HG03064 (cell line): ENCODE results near the gene TNK1.
"Not testable (repeated sequence)": the region's sequence is repeated elsewhere in the genome, so short reads cannot be mapped to it uniquely, and the experiment has no call there.

Experiments
- ATAC-seq: cut with Tn5 transposase; IDR thresholded peaks from one replicate; pipeline ENCODE4 v1.9.1; 2021; ENCODE audit warnings: low read depth; ENCODE audit not compliant: unreplicated experiment

Gene TNK1

DNA sequence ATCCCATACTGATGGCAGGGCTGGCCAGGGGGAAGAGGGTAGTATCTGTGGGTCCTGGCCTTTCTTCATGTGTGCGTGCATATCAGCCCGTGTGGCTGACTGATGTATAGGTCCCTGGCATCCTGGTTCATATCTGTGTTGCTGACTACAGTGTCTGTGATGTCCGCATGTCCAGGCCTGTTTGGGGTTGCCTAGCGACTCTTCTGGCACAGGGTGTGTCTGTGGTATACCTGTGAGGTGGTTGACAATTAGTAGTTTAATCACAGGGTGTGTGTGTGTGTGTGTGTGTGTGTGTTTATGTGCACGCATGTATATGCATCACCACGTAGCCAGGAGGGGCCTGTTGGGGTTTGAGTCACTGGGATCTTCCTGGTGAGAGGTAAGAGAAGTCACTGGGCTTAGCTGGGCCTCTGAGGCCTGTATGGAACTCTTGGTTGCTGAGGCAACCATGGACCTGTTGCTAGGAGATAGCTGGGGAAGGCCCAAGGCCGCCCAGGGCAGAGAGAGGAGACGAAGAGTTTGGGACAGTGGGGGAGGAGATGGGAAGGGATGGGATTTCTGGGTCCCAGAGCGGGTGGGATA is 26.5 kb upstream of the TNK1 start:
- no peak for ATAC-seq

GRCh38 chr17:7355053-7355452 is 25.8 kb upstream of the TNK1 start, which contains the start of gene TMEM95:
TSS of gene TMEM95 (plus strand) at chr17:7355156. CDS start at chr17:7355205, 49 bp downstream.
- no peak for ATAC-seq

GRCh38 chr17:7355573-7355972 is 25.3 kb upstream of the TNK1 start:
- no peak for ATAC-seq

GRCh38 chr17:7356072-7356549 is 24.8 kb upstream of the TNK1 start:
- ATAC-seq, result no peak

- no peak for ATAC-seq
These were observed 24.1 kb upstream of the TNK1 start for GRCh38 chr17:7356756-7357155.

DNA sequence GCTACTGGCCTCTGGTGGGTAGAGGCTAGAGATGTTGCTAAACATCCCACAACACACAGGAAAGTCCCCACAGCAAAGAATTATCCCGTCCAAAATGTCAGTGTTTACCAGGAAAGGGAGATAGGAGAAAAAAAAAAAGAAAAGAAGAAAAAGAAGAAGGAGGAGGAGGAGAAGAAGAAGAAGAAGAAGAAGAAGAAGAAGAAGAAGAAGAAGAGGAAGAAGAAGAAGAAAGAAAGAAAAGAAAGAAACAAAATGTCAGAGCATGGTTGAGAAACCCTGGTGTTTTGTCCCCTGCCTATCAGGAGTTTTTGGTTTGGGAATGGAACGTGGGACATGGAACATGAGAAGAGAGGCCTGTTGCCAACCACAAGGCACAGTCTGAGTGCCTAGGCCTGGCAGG is 23.5 kb upstream of the TNK1 start:
- ATAC-seq, result no peak

GRCh38 chr17:7361906-7362305 is 19.0 kb upstream of the TNK1 start:
- ATAC-seq, result no peak

GRCh38 chr17:7363311-7363710 is 17.6 kb upstream of the TNK1 start:
- no peak for ATAC-seq

DNA sequence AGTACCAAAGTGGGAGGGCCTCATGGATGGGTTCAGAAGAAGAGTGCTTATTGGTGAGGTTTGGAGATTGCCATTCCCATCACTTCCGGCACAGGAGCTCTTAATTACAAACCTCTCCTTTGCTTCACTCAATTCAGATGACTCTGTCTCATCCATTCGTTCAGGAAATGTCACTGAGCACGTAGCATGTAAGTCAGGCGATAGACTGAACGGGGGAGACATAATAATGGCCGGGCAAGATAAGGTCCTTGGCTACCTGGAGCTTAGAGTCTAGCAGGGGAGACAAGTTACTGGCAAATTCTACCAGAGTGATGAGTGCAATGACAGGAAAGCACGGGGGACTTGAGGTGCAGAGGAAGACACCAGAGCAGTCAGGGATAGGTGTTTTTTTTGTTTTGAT is 14.9 kb upstream of the TNK1 start:
- not testable (repeated sequence) for ATAC-seq

DNA sequence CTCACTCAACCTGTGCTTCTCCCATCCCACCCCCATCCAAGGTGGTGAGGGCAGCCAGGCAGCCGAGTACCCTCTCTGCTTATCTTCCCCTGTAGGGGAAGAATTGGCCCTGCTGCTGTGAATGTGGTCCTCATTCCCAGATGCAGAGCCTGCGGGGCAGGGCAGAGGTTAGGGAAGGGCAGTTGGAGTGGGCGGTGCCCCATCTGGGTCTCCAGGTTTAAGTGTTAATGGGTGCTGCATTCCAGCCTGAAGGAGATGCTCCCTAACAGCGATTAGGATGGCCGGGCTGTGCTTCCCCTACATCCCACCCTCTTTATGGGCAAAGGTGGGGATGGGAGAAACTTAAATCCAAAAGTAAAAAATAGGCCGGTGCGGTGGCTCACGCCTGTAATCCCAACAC is 13.8 kb upstream of the TNK1 start:
- ATAC-seq, result no peak

DNA sequence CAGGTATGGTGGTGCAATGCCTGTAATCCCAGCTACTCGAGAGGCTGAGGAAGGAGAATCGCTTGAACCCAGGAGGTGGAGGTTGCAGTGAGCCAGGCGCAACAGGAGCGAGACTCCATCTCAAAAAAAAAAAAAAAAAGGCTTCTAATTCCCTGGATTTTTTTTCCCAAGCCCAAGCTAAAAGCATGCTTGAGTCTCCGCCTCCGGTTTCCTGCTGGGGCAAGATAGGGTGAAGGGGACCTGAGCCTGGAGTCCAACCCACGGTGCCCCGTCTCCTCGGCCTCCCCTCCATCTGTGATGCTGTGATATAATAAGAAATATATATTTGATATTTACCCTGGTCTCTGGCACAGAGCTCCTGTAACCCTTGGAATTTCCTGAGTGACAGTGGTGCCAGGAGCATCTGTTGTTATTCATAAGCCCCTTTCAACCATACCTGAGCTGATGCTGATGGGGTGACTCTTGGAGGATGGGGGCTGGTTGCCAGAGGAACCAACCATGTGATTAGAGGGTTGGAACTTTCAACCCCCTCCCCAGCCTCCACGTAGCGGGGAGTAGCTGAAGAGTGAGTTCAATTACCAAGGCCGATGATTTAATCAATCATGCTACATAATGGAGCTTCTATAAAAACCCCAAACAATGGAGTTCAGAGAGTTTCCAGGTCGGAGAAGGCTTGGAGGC is 12.8 kb upstream of the TNK1 start:
- ATAC-seq, result no peak

- ATAC-seq, result not testable (repeated sequence)
These were observed 12.3 kb upstream of the TNK1 start for GRCh38 chr17:7368599-7368994.

DNA sequence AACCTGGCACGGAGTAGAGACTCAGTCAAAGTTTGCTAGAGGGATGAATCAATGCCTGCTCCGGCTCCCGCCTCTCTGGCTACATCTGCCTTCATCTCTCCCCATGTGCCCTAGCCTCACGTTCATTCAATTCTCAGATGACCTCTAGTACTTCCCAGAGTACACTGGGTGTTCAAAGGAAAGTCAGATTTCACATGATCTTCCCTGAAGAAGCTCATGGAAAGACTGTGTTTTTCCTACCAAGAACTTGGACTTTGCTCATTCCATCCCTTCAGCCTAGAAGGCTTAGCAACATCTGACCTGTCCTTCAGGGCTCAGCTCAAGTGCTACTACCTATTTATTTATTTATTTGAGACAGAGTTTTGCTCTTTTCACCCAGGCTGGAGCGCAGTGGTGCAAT is 11.1 kb upstream of the TNK1 start:
- ATAC-seq, result no peak

DNA sequence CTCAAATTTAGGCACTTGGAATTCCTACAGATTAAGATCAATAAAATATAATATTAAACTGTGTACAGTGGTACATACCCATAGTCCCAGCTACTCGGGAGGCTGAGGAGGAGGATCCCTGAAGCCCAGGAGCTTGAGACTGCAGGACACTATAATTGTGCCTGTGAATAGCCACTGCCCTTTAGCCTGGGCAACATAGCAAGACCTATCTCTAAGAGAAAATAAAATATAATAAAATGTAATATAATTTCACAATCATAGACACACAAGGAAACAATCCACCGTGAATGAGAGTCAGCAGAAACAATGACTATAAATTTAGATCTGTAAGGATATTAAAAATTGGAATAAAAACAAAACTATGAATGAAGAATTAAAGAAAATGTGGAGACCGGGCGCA is 10.0 kb upstream of the TNK1 start:
- no peak for ATAC-seq

DNA sequence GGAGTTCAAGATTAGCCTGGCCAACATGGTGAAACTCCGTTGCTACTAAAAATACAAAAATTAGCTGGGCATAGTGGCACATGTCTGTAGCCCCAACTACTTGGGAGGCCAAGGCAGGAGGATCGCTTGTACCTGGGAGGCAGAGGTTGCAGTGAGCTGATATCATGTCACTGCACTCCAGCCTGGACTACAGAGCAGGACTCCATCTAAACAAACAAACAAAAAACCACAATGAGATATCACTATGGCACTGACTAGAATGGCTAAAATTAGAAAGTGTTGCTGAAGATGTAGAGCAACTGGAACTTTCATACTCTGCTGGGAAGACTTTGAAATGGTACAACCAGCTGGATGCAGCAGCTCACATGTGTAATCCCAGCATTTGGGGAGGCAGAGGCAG is 6.5 kb upstream of the TNK1 start:
- no peak for ATAC-seq

- ATAC-seq, result no peak
These were observed 1.8 kb upstream of the TNK1 start for GRCh38 chr17:7379134-7379533.

DNA sequence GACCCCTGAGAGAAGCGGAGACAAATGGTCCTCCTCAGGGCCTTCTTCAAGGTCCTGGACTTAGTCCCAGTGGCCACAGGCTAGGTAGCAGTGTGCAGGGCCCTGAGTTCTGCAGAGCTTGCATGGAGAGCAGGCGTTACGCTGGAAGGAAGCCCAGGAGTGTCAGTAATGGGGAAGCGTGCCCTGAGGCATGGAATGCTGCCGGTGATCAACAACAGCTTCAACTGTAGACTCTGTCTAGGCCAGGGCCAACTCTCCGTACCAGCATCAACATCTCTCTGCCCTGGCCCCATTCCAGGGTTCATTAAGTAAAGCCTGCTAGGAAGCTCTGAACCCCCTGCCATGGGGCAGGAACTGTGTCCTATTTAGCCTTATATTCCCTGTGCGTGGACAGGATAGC is 568 bp upstream of the TNK1 start:
- no peak for ATAC-seq

DNA sequence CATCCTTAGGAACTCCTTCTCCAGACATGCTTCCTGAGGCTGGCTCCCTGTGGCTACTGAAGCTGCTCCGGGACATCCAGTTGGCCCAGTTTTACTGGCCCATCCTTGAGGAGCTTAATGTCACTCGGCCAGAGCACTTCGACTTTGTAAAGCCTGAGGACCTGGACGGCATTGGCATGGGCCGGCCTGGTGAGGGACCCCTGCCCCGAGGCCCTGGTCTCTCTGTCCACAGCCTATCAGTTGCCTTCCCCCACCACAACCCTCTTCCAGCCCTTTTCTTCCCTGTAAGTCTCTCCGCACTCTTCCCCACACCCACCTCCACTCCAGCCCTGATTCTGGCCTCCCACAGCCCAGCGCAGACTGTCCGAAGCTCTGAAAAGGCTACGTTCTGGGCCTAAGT is 2.0 kb downstream of the TNK1 start:
- ATAC-seq, result no peak

DNA sequence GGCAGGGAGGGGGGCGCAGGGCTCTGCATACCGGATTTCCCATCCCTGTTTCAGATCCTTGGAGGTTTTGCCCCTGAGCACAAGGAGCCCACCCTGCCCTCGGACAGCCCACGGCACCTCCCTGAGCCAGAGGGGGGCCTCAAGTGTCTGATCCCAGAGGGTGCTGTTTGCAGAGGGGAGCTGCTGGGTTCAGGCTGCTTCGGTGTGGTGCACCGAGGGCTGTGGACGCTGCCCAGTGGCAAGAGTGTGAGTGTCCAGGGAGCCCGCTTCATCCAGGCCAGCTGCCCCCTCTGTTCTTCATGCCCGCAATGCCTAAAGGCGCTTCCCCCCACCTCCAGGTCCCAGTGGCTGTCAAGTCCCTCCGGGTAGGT is 2.5 kb downstream of the TNK1 start:
- ATAC-seq, result no peak

- ATAC-seq, result no peak
These were observed 3.0 kb downstream of the TNK1 start for GRCh38 chr17:7383742-7384488.

DNA sequence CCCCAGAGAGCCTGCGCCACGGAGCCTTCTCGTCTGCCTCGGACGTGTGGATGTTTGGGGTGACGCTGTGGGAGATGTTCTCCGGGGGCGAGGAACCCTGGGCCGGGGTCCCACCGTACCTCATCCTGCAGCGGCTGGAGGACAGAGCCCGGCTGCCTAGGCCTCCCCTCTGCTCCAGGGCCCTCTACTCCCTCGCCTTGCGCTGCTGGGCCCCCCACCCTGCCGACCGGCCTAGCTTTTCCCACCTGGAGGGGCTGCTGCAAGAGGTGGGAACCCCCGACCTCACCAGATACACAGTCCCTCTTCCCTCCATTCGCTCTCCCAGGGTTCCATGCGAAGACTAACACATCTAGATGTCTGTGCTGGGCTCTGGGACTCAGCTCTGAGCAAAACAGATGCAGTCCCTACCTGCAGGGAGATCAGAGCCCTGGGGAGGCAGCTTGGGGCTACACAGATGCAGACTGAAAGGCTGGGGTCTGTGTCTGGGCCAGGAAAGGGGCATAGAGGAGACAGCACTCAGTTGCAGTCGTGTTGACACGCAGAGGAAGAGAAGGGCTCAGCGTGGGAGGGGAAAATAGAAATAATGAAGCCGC is 3.7 kb downstream of the TNK1 start:
- ATAC-seq, result no peak
